Esophagus squamous epithelium (tissue), 5 donors: Measurements from ENCODE around the gene CD248. TPM values are rescaled to one million over a fixed set of nuclear protein-coding genes. Genes with fewer than 3 reads are reported as not detected.

Experiments
- DNase-seq: peaks from one replicate; lab custom pipeline; 2025; lab: John Stamatoyannopoulos, UW
- H3K27ac ChIP-seq, 4 donors: fragments of 200-600 bp; sonication (generic); one replicate each; pipeline ENCODE4 v1.5.1; 2016 to 2019; ENCODE audit warnings: mild to moderate bottlenecking in 1 of 4
- H3K27me3 ChIP-seq, 4 donors: fragments of 200-600 bp; sonication (generic); 1 replicate in 3 of 4; 2 replicates in 1 of 4; pipeline versions ENCODE4 v1.5.1 to v1.6.0; 2017 to 2021; ENCODE audit warnings: antibody characterized with exemption in 1 of 4
- H3K36me3 ChIP-seq, 3 donors: fragments of 200-600 bp; sonication (generic); one replicate each; pipeline ENCODE4 v1.5.1; 2016 to 2019
- H3K4me1 ChIP-seq, 3 donors: fragments of 200-600 bp; sonication (generic); one replicate each; pipeline ENCODE4 v1.5.1; 2017 to 2019
- H3K4me3 ChIP-seq, 4 donors: fragments of 200-600 bp; sonication (generic); 1 replicate in 3 of 4; 2 replicates in 1 of 4; pipeline ENCODE4 v1.5.1; 2016 to 2019; ENCODE audit warnings: mild to moderate bottlenecking in 2 of 4, moderate library complexity in 1 of 4
- H3K9me3 ChIP-seq, 3 donors: fragments of 200-600 bp; sonication (generic); one replicate each; pipeline ENCODE4 v1.5.1; 2016 to 2019
- CTCF ChIP-seq, 6 experiments: fragments of 450-650 bp in 4 of 6; fragments of 200-600 bp in 2 of 6; sonication (generic) in 2 of 6; IDR thresholded peaks; one replicate each; pipeline ENCODE4 v1.5.1; 2016 to 2019; ENCODE audit warnings: antibody characterized with exemption in 6 of 6, mild to moderate bottlenecking in 4 of 6, moderate library complexity in 4 of 6
- POLR2A ChIP-seq, 4 donors: fragments of 450-650 bp; IDR thresholded peaks; one replicate each; pipeline ENCODE4 v1.6.1; 2017; ENCODE audit warnings: antibody characterized with exemption in 4 of 4, mild to moderate bottlenecking in 4 of 4, moderate library complexity in 3 of 4
- WGBS, 2 donors: methylation state at CpG; one replicate each; pipeline ENCODE4 v1.1.5; 2018; 5-methylcytosine and 5-hydroxymethylcytosine counted together
- intact Hi-C: fragments of 100-400 bp; cut with DNase I; formaldehyde crosslinking; loops from one replicate; pipeline ENCODE4 v1.15.0; 2022
- total RNA-seq, 4 donors: library from RNA; depleted of rRNA; stranded (reverse); fragments of >200 nt; gene quantifications; one replicate each; pipeline ENCODE4 v1.1.0, GENCODE V29; 2016
- donor health status: DM: yes; HTN: yes; CAD: no.

CD248 gene
- total RNA-seq, 4 donors from 2014 or later: 1.9 to 13.2 (median 6.1) TPM

GRCh38 chr11:66287211-66287888 is 29.5 kb downstream of the CD248 start:
- H3K9me3 ChIP-seq: no peaks in the 10 kb centered on the region
- WGBS, 2 donors: 69 to 70% methylated on average over 6 to 8 of the region's 10 CpGs
- H3K36me3 ChIP-seq: peaks cover 0 to 47% (median 3%) of the 10 kb centered on the region in 3 donors
- TF ChIP-seq CTCF (IDR thresholded peaks at IDR 0.05) (no peak), POLR2A (IDR thresholded peaks at IDR 0.05) (no peak)
- no peak for DNase-seq
- peaks cover 5 to 21% (median 5%) of the 10 kb centered on the region in 4 donors for H3K27me3 ChIP-seq
- intact Hi-C loops: loop anchor here (10.0 kb wide), 1 partner anchor 63 kb away; no protein-coding TSS in a partner anchor
- no peak overlapping the region for H3K27ac ChIP-seq
- peaks cover 23 to 59% (median 29%) of the 10 kb centered on the region in 3 donors for H3K4me1 ChIP-seq
- peak overlapping the region in 1 of 4 donors; percentile 78 for H3K4me3 ChIP-seq

- no peaks in the 10 kb centered on the region for H3K9me3 ChIP-seq
- H3K4me1 ChIP-seq: peaks cover 18 to 58% (median 23%) of the 10 kb centered on the region in 3 donors
- WGBS, 2 donors: 92% methylated on average over 3 of the region's 5 CpGs; no CpG with 5 or more reads in 1 of the 2 donors
- DNase-seq: no peak
- TF ChIP-seq POLR2A (IDR thresholded peaks at IDR 0.05): no peak
- no peak for TF ChIP-seq CTCF (IDR thresholded peaks at IDR 0.05)
- no peak overlapping the region for H3K27ac ChIP-seq
- no peak overlapping the region for H3K4me3 ChIP-seq
- intact Hi-C loops: loop anchor here (10.0 kb wide), 1 partner anchor 62 kb away; no protein-coding TSS in a partner anchor
- H3K36me3 ChIP-seq: peaks cover 0 to 47% (median 3%) of the 10 kb centered on the region in 3 donors
- peaks cover 0 to 14% (median 0%) of the 10 kb centered on the region in 4 donors for H3K27me3 ChIP-seq
Observed at GRCh38 chr11:66286699-66287098, 30.1 kb downstream of the CD248 start.

- peaks cover 18 to 51% (median 23%) of the 10 kb centered on the region in 3 donors for H3K4me1 ChIP-seq
- no peak for DNase-seq
- H3K4me3 ChIP-seq: no peak overlapping the region
- no peak for TF ChIP-seq CTCF (IDR thresholded peaks at IDR 0.05)
- no peak for TF ChIP-seq POLR2A (IDR thresholded peaks at IDR 0.05)
- no peak overlapping the region for H3K27ac ChIP-seq
- intact Hi-C loops: loop anchor here (10.0 kb wide), 1 partner anchor 61 kb away; no protein-coding TSS in a partner anchor
- no peaks in the 10 kb centered on the region for H3K9me3 ChIP-seq
- peaks cover 0 to 47% (median 3%) of the 10 kb centered on the region in 3 donors for H3K36me3 ChIP-seq
- 80 to 89% methylated on average over 5 to 13 of the region's 13 CpGs for WGBS, 2 donors
- H3K27me3 ChIP-seq: peaks cover 0 to 2% (median 0%) of the 10 kb centered on the region in 4 donors
Observed at GRCh38 chr11:66285250-66285947, 31.4 kb downstream of the CD248 start.

GRCh38 chr11:66284526-66285078 is 32.2 kb downstream of the CD248 start:
- TF ChIP-seq POLR2A (IDR thresholded peaks at IDR 0.05) (no peak), CTCF (IDR thresholded peaks at IDR 0.05) (no peak)
- Histone ChIP-seq H3K27ac (no peak overlapping the region), H3K4me3 (no peak overlapping the region), H3K4me1 (peaks cover 13 to 43% (median 18%) of the 10 kb centered on the region in 3 donors), H3K36me3 (peaks cover 0 to 47% (median 3%) of the 10 kb centered on the region in 3 donors), H3K27me3 (no peaks in the 10 kb centered on the region), H3K9me3 (no peaks in the 10 kb centered on the region)
- DNase-seq: no peak
- 93 to 96% methylated on average over 11 to 14 of the region's 16 CpGs for WGBS, 2 donors
- intact Hi-C loops: loop anchor here (10.0 kb wide), 1 partner anchor 60 kb away; no protein-coding TSS in a partner anchor
